Panc1 (cell line): ENCODE measurements around the gene DUSP14. TPM values are rescaled to one million over a fixed set of nuclear protein-coding genes. Genes with fewer than 3 reads are reported as not detected.

Source experiments
- ATAC-seq: fragments of 200-7000 bp; cut with Tn5 transposase; 2 replicates; pipeline ENCODE4 v1.9.1; 2020; ENCODE audit warnings: mild to moderate bottlenecking, moderate library complexity
- BruUV-seq: library from RNA; stranded (reverse); fragments of 400-500 nt; replicated peaks from 2 replicates; lab custom pipeline; 2021; lab: Mats Ljungman, UMichigan
- CTCF ChIA-PET: fragments of 300-600 bp; sonication (Branson Sonifier 250); formaldehyde crosslinking; loops from one replicate; lab custom pipeline; 2022; ENCODE audit warnings: antibody characterized with exemption; lab: Charles Lee
- POLR2A ChIA-PET: fragments of 300-600 bp; sonication (Branson Sonifier 250); formaldehyde crosslinking; loops from one replicate; lab custom pipeline; 2022; ENCODE audit warnings: antibody characterized with exemption; lab: Charles Lee
- DNase-seq: peaks from one replicate; pipeline ENCODE4 v3.0.0-alpha.2; 2010; ENCODE audit warnings: low read depth, low spot score
- H3K27ac ChIP-seq: 2 replicates; pipeline ENCODE4 v1.5.1; 2011; ENCODE audit warnings: mild to moderate bottlenecking, low read length, inconsistent platforms
- H3K27me3 ChIP-seq: fragments of 200-500 bp; sonication (Bioruptor generic); 2 replicates; pipeline ENCODE4 v1.6.0; 2014; ENCODE audit warnings: low read length, inconsistent platforms; ENCODE audit not compliant: control insufficient read depth, insufficient read depth
- H3K36me3 ChIP-seq: fragments of 200-500 bp; sonication (Bioruptor generic); 2 replicates; pipeline ENCODE4 v1.5.1; 2014; ENCODE audit warnings: inconsistent platforms, mild to moderate bottlenecking, low read length, moderate library complexity; ENCODE audit not compliant: control insufficient read depth, insufficient read depth
- H3K4me1 ChIP-seq: 2 replicates; pipeline ENCODE4 v1.5.1; 2011; ENCODE audit warnings: inconsistent platforms, mild to moderate bottlenecking, low read length, moderate library complexity; ENCODE audit not compliant: control insufficient read depth, insufficient read depth
- H3K4me3 ChIP-seq, 2 experiments: 2 replicates each; pipeline ENCODE4 v1.5.1; 2011 to 2012; ENCODE audit warnings: low read depth in 2 of 2, low read length in 2 of 2, mild to moderate bottlenecking in 2 of 2, inconsistent platforms in 1 of 2, moderate library complexity in 1 of 2
- H3K9me3 ChIP-seq: fragments of 200-500 bp; sonication (Bioruptor generic); 2 replicates; pipeline ENCODE4 v1.5.1; 2014; ENCODE audit warnings: low read depth, mild to moderate bottlenecking, inconsistent platforms, low read length, moderate library complexity; ENCODE audit not compliant: control insufficient read depth, insufficient read depth
- POLR2AphosphoS5 ChIP-seq: IDR thresholded peaks from 2 replicates; pipeline ENCODE4 v1.6.1; 2012; ENCODE audit warnings: mild to moderate bottlenecking, low read depth, low read length, moderate library complexity
- SIN3A ChIP-seq: IDR thresholded peaks from 2 replicates; pipeline ENCODE4 v1.6.1; 2012; ENCODE audit warnings: low read depth, mild to moderate bottlenecking, low read length, moderate library complexity, borderline replicate concordance; ENCODE audit not compliant: insufficient read depth
- TCF7L2 ChIP-seq: IDR thresholded peaks from 2 replicates; pipeline ENCODE4 v1.6.1; 2011; ENCODE audit warnings: mild to moderate bottlenecking, low read depth, low read length, inconsistent platforms
- in situ Hi-C: cut with HindIII; loops from 2 replicates; pipeline ENCODE4 v1.10.0; 2016; ENCODE audit warnings: low sequenced_read_pairs, low pct_unique_long_range_greater_than_20kb
- intact Hi-C: fragments of 100-400 bp; cut with micrococcal nuclease; formaldehyde crosslinking; loops from one replicate; pipeline ENCODE4 v1.10.0; 2022; ENCODE audit not compliant: unreplicated experiment
- total RNA-seq: library from RNA; stranded (reverse); gene quantifications from one replicate; pipeline ENCODE4 v1.2.1, GENCODE V29; 2021; ENCODE audit not compliant: unreplicated experiment
- TF ChIP-seq, protein P1 (sequence below), 2 experiments: IDR thresholded peaks; 2 replicates each; pipeline ENCODE4 v1.6.1; 2011 to 2012; ENCODE audit warnings: low read depth in 2 of 2, control low read depth in 1 of 2, low read length in 1 of 2, mild to moderate bottlenecking in 1 of 2, moderate library complexity in 1 of 2; ENCODE audit not compliant: insufficient read depth in 1 of 2
- TF ChIP-seq, protein P2 (sequence below): fragments of 450-650 bp; IDR thresholded peaks from 2 replicates; pipeline ENCODE4 v1.5.1; 2017; ENCODE audit warnings: mild to moderate bottlenecking

The DUSP14 gene
- total RNA-seq, 1 experiment from 2014 or later, result 23.1 TPM

DNA sequence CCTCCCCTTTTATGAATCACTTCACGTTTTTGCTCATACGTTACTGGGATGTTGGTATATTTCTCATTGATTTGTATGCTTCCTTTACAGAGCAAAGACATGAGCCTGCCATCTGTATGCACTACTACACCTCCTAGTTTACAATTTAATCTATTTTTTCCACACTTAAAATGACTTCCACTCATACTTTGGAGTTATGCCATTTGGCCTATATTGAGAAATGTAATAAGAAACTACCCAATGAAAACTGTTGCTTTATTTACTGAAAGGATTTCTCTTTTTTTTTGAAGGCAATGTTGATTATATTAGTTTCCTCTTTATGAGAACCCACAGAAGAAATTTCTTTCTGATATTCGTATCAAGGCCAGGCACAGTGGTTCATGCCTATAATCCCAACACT lies 43.1 kb downstream of the DUSP14 start:
- in situ Hi-C loops, result no loop called here
- TF ChIP-seq, protein P1, sequence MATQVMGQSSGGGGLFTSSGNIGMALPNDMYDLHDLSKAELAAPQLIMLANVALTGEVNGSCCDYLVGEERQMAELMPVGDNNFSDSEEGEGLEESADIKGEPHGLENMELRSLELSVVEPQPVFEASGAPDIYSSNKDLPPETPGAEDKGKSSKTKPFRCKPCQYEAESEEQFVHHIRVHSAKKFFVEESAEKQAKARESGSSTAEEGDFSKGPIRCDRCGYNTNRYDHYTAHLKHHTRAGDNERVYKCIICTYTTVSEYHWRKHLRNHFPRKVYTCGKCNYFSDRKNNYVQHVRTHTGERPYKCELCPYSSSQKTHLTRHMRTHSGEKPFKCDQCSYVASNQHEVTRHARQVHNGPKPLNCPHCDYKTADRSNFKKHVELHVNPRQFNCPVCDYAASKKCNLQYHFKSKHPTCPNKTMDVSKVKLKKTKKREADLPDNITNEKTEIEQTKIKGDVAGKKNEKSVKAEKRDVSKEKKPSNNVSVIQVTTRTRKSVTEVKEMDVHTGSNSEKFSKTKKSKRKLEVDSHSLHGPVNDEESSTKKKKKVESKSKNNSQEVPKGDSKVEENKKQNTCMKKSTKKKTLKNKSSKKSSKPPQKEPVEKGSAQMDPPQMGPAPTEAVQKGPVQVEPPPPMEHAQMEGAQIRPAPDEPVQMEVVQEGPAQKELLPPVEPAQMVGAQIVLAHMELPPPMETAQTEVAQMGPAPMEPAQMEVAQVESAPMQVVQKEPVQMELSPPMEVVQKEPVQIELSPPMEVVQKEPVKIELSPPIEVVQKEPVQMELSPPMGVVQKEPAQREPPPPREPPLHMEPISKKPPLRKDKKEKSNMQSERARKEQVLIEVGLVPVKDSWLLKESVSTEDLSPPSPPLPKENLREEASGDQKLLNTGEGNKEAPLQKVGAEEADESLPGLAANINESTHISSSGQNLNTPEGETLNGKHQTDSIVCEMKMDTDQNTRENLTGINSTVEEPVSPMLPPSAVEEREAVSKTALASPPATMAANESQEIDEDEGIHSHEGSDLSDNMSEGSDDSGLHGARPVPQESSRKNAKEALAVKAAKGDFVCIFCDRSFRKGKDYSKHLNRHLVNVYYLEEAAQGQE (IDR thresholded peaks at IDR 0.05; ENCODE audit: insufficient read depth in 1 of 2, low read depth in 2 of 2, low read length in 1 of 2), result no peak
- TF ChIP-seq TCF7L2, result no peak
- TF ChIP-seq, protein P2, sequence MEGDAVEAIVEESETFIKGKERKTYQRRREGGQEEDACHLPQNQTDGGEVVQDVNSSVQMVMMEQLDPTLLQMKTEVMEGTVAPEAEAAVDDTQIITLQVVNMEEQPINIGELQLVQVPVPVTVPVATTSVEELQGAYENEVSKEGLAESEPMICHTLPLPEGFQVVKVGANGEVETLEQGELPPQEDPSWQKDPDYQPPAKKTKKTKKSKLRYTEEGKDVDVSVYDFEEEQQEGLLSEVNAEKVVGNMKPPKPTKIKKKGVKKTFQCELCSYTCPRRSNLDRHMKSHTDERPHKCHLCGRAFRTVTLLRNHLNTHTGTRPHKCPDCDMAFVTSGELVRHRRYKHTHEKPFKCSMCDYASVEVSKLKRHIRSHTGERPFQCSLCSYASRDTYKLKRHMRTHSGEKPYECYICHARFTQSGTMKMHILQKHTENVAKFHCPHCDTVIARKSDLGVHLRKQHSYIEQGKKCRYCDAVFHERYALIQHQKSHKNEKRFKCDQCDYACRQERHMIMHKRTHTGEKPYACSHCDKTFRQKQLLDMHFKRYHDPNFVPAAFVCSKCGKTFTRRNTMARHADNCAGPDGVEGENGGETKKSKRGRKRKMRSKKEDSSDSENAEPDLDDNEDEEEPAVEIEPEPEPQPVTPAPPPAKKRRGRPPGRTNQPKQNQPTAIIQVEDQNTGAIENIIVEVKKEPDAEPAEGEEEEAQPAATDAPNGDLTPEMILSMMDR, result no peak
- no peak for TF ChIP-seq POLR2AphosphoS5
- no peak for TF ChIP-seq SIN3A
- ATAC-seq (no peak), DNase-seq (no peak)
- ChIA-PET CTCF (no interaction called here), POLR2A (interaction anchor here (0.7 kb wide), 1 partner anchor 225 kb away, joined by 9 read pairs; no protein-coding TSS in a partner anchor)
- Histone ChIP-seq H3K9me3 (no peaks in the 10 kb centered on the region), H3K36me3 (peaks cover 6% of the 10 kb centered on the region; the same call in 1 of the 2 replicates), H3K4me3 (no peak overlapping the region), H3K27me3 (no peaks in the 10 kb centered on the region), H3K27ac (no peak overlapping the region), H3K4me1 (no peaks in the 10 kb centered on the region)
- no TSS peak for BruUV-seq
- intact Hi-C loops, result no loop called here

- H3K9me3 ChIP-seq, result no peaks in the 10 kb centered on the region
- ChIA-PET CTCF (no interaction called here), POLR2A (interaction anchor here (0.6 kb wide), 1 partner anchor 281 kb away, joined by 5 read pairs; no protein-coding TSS in a partner anchor)
- TF ChIP-seq, protein P1 (IDR thresholded peaks at IDR 0.05; ENCODE audit: insufficient read depth in 1 of 2, low read depth in 2 of 2, low read length in 1 of 2), result no peak
- no peak for TF ChIP-seq TCF7L2
- peaks cover 8% of the 10 kb centered on the region; the same call in 1 of the 2 replicates for H3K36me3 ChIP-seq
- H3K27me3 ChIP-seq, result no peaks in the 10 kb centered on the region
- H3K4me3 ChIP-seq, result no peak overlapping the region
- in situ Hi-C loops, result no loop called here
- no peak overlapping the region for H3K27ac ChIP-seq
- no peaks in the 10 kb centered on the region for H3K4me1 ChIP-seq
- intact Hi-C loops, result no loop called here
- BruUV-seq, result no TSS peak
- ATAC-seq, result no peak
- no peak for DNase-seq
These were observed 46.2 kb downstream of the DUSP14 start for GRCh38 chr17:37535906-37536305.
